DMS153 (cell line): Measurements from ENCODE around the gene TM7SF2.
"Not testable (repeated sequence)": the region's sequence is repeated elsewhere in the genome, so short reads cannot be mapped to it uniquely, and the experiment has no call there.

Experiments
- DNase-seq: peaks from one replicate; lab custom pipeline; 2025; lab: John Stamatoyannopoulos, UW

The TM7SF2 gene

GRCh38 chr11:65115361-65116082 is 3.9 kb downstream of the TM7SF2 start:
- DNase-seq: no peak

DNA sequence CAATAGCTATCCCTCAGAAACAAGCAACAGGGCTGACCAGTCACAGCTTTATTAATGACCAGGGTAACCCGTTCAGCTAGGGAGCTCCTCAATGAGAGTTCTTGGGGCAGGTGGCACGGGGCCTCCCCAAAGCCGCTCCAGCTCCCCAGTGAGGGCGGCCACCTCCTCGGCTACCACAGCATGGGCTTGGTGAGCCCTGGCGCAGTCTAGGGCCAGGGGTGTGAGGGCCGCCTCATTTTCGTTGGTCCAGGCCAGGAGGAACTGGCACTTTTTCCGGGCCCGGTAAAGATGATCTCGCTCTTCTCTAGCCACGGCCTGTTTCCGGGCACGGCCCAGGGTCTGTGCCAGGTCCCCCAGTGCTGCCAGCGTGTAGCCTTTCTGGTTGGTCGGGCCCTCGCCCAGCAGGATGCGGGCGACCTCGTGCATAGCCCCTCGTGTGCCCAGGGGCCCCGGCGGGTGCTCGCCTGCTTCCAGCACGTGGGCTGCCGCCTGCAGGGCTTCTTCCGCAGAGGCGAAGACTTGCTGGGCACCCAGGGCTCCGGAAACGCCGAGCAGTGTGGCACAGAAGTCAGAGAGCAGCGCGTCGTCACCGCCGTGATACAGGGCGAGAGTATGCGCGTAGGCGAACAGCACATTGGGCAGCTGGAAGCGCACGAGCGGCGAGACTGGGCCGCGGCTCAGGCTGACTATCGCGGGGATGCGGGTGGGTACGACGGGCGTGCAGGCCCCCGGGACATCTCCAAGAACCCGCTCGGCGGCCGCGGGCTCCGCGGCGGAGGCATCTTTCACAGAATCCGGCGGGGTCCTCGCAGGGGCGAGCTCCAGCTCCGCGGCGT is 4.9 kb downstream of the TM7SF2 start:
- no peak for DNase-seq

DNA sequence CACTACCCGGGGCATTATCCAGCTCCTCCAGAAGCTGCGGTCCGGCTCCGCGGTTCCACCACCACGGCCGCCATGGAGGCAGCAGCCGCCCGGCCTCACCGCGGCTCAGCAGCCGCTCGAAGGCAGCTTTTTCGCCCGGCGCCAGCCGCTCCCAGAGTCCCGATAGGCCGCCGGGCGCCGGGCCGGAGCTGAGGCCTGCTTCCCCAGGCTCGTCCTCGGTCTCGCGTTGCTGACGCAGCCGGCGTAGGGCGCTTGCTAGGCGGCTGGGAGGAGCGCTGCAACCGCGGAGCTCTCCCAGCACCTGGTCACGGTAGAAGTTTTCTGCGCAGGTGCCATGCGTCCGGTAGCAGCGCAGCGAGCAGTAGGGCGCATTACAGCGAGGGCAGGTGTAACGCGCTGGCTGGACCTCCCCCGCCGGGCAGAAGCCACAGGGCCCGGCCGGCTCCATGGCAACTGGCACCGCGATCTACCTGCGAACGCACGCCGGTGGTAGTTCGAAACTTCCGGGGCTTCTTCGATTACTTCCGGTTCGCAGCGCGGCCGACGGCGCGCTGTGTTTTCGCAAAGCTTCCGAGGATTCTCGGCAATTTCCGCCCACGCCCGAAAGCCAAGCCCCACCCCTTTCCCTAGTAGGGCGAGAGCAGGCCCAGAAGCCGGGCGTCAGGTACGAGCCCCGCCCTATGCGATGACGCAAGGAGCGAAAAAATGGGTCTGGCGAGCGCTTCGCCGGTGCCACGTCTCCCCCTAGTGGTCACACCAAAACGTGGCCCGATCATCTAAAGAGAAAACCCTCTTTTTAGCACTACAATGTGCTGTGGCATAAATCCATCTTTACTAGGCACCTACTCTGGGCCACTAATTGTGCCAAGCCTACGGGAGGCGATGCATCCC is 5.8 kb downstream of the TM7SF2 start, which contains the start of gene ZNHIT2:
ZNHIT2 (minus strand) TSS at position 496 of the 891 bp plus-strand sequence; CDS start at position 448, 48 bp downstream.
- DNase-seq: peak; percentile 98

DNA sequence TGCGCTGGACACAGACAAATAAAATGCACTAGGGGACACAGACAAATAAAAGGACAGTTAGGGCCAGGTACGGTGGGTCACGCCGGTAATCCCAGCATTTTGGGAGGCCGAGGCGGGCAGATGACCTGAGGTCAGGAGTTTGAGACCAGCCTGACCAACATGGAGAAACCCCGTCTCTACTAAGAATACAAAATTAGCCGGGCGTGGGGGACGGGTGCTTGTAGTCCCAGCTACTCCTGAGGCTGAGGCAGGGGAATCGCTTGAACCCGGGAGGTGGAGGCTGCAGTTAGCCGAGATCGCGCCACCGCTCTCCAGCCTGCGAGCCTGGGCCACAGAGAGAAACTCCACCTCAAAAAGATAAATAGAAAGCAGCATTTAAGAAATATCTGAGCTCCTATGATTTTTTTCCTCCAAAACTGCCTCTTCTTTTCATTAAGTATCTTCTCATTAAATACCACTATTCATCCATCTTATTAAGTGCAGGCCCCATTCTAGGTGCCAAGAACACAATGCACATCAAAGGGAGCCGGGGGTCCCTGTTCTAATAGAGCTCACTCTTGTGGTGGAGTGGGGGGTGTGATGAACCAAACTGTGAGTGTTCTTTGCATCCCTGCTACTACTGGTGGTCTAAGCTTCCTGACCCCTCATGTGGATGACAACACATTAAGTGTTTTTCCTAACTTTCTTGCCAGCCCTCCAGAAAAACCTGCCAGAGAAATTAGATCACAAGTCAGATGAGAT is 6.6 kb downstream of the TM7SF2 start:
- no peak for DNase-seq

- not testable (repeated sequence) for DNase-seq
Measured at GRCh38 chr11:65118891-65119669, 7.4 kb downstream of the TM7SF2 start.

- no peak for DNase-seq
Measured at GRCh38 chr11:65119670-65119995, 8.0 kb downstream of the TM7SF2 start.

GRCh38 chr11:65120831-65121230 is 9.2 kb downstream of the TM7SF2 start:
- DNase-seq: no peak

GRCh38 chr11:65121447-65121864 is 9.8 kb downstream of the TM7SF2 start:
- DNase-seq: no peak

DNA sequence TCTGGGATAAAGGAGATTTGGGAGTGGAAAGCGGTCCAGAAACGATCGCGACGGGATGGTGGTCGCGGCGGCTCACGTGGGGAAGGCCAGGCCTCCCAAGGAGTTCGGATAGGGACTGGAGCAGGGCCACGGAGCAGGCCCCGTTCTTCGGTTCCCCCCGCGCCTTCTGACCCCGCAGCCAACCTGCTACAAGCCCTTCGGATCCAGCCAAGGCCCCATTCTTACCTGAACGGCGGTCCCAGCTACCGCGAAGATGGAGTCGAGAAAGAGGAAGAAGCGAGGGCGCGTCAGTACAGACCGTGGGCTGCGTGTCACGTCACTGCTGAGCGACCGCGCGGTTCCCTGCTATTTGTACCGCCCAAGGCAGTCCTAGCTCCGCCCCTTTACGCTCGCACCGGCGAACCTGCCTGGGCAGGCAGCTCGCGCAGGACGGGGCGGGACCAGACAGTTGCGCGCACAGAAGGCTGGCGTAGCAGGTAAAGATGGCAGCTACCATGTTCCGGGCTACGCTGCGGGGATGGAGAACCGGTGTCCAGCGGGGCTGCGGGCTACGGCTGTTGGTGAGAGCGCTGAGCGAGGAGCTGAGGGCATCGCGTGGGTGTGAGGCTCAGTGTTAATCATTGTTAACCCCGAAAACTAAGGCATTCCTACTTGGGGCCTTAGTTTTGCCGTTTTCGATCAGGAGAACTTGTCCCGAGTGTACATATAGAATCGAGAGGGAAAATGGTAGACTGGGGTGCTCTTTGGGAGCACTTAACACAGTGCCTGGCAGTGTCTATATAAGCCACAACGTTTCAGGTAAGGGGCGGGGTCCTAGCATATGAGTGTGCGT is 10.4 kb downstream of the TM7SF2 start, which contains the start of the genes FAU and MRPL49:
FAU (minus strand) TSS at position 270 of the 832 bp plus-strand sequence. CDS start 321 bp downstream, outside the sequence.
MRPL49 (plus strand) TSS at position 457 of the 832 bp plus-strand sequence; CDS start at position 483, 26 bp downstream.
- DNase-seq: peak; percentile 95

- DNase-seq: no peak
Measured at GRCh38 chr11:65124480-65125196, 13.0 kb downstream of the TM7SF2 start.

DNA sequence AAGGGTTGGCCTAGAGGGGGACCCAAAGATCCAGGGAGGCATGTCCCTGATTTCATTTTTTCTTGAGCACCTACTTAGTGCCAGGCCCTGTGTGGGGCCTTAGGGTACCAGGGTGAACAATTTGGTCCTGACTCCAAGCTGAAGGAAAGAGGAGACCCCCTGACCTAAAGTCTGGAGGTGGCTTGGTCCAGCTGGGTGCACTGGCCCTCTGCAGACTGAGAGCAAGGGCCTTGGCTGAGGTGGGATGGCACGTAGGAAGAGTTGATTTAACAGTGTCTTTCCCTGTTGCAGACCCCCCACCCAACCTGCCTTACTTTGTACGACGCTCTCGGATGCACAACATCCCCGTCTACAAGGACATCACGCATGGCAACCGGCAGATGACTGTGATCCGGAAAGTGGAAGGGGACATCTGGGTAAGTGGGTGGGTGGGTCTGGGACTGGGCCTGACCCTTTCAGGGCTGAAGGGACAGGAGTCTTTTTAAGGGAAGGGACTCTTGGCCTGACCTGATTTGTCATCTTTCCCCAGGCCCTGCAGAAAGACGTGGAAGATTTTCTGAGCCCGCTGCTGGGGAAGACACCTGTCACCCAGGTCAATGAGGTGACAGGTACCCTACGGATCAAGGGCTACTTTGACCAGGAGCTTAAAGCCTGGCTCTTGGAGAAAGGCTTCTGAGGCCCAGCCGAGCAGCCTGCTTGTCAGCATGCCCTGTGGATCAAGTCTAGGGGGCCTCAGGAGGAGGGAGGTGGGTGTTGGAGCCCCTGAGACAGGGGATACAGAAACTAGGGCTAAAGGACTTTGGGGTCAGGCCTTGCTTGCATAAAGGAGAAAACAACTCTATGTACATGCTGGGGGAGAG is 13.8 kb downstream of the TM7SF2 start:
- no peak for DNase-seq

DNA sequence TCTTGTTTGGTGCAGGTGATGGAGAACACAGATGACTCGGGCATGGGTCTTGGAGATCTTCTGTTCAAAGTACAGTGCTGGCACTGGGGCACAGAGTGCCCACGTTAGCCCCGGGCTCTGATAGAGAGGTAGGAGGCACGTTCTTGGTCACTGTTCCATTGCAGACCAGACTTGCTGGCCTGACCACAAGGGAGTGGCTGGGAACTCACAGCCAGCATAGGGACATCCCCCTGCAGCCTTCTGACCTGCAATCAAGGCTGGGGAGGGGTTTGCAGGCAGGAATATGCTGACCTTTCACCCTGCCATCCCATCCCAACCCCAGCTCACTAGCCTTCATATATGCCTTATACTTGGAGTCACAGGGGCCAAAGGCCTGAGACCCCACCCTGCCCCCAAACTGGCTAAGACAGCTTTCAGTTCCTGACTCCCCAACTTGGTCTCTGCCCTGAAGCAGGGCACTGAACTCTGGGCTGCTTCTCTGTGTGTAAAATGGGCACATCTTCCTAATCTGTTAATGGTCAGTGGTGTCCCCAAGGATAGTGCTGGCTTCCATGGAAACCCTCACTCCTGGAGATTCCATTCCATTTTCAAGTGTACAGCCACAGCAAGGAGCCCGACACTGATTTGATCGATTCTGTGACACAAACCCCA is 15.1 kb downstream of the TM7SF2 start:
- DNase-seq: no peak

DNA sequence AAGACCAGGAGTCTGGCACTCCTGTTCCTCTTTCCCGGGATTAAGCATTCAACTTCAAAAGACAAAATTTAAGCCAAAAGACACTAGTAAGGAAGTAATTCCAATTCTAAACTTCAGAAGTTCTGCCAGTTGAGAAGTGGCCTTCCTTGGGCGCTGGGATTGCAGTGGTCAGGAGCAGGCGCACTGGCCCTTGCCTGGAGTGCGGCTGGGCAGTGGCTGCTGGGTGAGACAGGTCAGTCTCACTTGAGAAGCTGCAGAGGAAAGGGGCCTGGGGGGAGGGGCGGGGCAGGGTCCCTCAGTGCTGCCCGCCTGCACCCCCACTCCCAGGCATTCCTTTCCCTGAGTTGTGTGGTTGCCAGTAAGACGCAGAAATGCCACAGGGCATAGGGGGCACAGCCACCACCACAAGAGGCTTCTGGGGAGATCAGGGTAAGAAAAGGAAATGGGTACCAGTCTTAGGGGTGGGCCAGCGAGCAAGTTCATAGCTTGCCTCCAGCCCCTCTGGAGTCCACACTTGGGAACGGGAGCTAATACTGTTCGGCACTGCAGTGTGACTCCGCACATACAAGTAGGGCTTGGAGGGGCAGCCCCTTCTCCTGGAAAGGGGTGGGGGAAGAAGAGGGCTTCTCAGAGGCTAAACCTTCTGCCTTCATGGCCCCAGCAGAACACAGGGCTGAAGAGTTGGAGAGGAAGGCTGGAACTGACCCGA is 16.0 kb downstream of the TM7SF2 start:
- no peak for DNase-seq

DNA sequence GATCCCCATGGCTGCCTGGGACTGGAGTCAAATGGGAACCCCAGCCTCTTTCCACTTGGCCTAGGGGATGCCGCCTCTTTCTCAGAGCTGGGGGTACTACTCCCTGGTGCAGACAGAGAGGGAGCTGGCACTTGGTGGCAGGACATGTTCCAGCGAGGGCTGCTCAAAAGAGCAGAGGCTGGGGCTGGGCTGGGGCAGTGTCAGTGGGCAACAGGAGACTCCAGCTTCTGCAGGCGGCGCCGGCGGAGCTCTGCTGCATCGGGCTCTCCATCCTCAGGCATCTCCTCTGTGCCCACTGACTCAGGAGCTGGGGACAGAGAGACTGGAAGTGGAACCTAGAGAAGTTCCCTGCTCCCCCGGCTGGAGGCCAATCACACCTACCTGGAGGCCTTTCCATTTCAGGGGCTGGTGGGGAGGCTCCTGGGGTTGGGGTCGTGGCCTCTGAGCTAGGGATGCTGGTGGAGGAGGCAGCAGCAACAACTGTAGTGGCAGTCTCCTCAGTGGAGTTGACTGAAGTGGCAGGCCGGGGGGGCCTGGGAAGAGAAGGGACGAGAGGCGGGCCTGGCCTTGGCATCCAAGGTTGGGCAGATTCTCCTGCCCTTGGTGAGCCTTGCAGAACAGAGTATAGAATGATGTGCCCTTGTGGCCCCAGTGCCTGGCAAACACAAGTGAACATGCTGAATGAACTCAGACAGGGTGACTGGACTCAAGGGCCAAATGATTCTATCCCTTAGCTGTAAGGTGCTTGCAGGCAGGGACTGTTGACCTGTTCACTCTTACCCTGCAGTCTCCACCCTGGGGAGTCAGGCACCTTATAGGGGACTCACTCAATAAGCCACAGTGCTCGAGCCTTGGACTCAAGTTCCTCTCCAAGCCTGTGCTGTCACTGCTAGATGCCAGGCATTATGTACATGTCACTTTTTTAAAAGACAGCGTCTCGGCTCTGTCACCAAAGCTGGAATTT is 16.8 kb downstream of the TM7SF2 start:
- no peak for DNase-seq

DNA sequence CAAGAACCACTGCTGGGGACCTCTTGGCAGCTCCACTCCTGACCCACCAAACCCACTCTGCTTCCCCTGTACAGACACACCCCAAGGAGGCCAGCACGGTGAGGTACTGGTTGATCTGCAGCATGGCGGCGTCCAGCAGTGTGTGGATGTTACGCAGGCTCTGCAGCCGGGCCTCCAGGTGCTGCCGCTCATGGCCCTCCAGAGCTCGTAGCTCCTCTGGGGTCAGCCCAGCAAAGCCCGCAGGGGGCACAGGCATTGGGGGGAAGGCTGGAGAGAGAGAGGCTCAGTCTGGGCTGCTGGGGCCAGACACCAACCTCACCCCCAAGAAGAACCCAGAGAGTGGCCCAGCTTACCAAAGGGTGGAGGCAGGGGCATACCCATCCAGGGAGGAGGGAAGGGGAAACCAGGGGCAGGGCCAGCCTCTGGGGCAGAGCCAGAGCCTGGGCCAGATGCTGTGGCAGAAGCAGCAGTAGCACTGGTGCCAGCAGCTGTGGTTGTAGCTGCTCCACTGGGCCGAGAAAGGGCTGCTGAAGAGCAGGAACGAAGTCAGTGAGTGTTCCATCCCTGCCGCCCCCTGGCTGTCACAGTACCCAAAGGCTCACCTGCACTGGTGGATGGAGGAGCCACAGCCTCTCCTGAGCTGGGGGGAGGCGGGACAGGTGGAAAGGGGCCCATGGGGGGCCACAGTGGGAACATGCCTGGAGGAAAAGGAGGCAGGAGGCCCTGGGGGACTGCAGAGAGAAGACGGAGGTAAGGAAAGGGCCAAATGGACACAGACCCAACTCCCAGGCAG is 18.2 kb downstream of the TM7SF2 start:
- DNase-seq: no peak
